Ishikawa (cell line): ENCODE measurements around the gene PLXNA4.

Experiments
- CEBPB ChIP-seq: IDR thresholded peaks from 2 replicates; pipeline ENCODE4 v1.6.1; 2012
- CREB1 ChIP-seq: IDR thresholded peaks from 2 replicates; pipeline ENCODE4 v1.6.1; 2012; ENCODE audit warnings: low read depth
- EGR1 ChIP-seq: IDR thresholded peaks from 2 replicates; pipeline ENCODE4 v1.6.1; 2012
- EP300 ChIP-seq: IDR thresholded peaks from 2 replicates; pipeline ENCODE4 v1.6.1; 2012; ENCODE audit warnings: borderline replicate concordance
- FOXM1 ChIP-seq: IDR thresholded peaks from 2 replicates; pipeline ENCODE4 v1.6.1; 2012; ENCODE audit warnings: low read depth, borderline replicate concordance
- NFIC ChIP-seq: IDR thresholded peaks from 2 replicates; pipeline ENCODE4 v1.6.1; 2012
- RAD21 ChIP-seq: IDR thresholded peaks from 2 replicates; pipeline ENCODE4 v1.6.1; 2012; ENCODE audit warnings: low read depth
- TAF1 ChIP-seq: IDR thresholded peaks from 2 replicates; pipeline ENCODE4 v1.6.1; 2012; ENCODE audit warnings: low read depth, mild to moderate bottlenecking
- TCF12 ChIP-seq: IDR thresholded peaks from 2 replicates; pipeline ENCODE4 v1.6.1; 2012; ENCODE audit warnings: low read depth
- TEAD4 ChIP-seq: IDR thresholded peaks from 2 replicates; pipeline ENCODE4 v1.6.1; 2012
- YY1 ChIP-seq: IDR thresholded peaks from 2 replicates; pipeline ENCODE4 v1.6.1; 2012; ENCODE audit warnings: low read depth
- ZBTB7A ChIP-seq: IDR thresholded peaks from 2 replicates; pipeline ENCODE4 v1.6.1; 2012; ENCODE audit warnings: low read depth
- TF ChIP-seq, protein P1 (sequence below): IDR thresholded peaks from 2 replicates; pipeline ENCODE4 v1.6.1; 2012; ENCODE audit warnings: low read depth, mild to moderate bottlenecking
- TF ChIP-seq, protein P2 (sequence below): IDR thresholded peaks from 2 replicates; pipeline ENCODE4 v1.6.1; 2012
- TF ChIP-seq, protein P3 (sequence below): IDR thresholded peaks from 2 replicates; pipeline ENCODE4 v1.6.1; 2012

PLXNA4 gene

DNA sequence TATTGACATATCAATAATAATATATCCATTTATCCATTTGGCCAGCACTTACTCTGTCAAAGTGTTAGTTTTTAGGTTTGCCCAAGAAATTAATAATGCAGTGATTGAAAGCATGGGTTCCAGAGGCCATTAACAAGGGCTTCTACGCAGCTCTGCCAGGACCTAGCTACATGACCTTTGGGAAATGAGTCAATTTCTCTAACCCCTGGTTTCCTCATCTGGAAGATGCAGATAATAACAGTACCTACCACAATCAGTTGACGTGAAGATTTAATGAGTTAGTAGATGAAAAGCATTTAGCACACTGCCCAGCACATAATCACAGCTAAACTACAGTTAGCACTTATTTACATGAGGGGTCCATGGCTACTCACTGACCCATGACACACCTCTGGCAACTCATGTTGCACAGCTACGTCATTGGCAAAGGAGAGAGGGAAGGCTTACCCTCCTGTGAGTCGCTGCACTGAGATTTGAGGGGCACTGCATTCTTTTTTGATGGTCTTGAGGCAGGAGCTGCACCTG, 263.7 kb downstream of the PLXNA4 start:
- TF ChIP-seq ZBTB7A, result no peak
- TF ChIP-seq, protein P1, sequence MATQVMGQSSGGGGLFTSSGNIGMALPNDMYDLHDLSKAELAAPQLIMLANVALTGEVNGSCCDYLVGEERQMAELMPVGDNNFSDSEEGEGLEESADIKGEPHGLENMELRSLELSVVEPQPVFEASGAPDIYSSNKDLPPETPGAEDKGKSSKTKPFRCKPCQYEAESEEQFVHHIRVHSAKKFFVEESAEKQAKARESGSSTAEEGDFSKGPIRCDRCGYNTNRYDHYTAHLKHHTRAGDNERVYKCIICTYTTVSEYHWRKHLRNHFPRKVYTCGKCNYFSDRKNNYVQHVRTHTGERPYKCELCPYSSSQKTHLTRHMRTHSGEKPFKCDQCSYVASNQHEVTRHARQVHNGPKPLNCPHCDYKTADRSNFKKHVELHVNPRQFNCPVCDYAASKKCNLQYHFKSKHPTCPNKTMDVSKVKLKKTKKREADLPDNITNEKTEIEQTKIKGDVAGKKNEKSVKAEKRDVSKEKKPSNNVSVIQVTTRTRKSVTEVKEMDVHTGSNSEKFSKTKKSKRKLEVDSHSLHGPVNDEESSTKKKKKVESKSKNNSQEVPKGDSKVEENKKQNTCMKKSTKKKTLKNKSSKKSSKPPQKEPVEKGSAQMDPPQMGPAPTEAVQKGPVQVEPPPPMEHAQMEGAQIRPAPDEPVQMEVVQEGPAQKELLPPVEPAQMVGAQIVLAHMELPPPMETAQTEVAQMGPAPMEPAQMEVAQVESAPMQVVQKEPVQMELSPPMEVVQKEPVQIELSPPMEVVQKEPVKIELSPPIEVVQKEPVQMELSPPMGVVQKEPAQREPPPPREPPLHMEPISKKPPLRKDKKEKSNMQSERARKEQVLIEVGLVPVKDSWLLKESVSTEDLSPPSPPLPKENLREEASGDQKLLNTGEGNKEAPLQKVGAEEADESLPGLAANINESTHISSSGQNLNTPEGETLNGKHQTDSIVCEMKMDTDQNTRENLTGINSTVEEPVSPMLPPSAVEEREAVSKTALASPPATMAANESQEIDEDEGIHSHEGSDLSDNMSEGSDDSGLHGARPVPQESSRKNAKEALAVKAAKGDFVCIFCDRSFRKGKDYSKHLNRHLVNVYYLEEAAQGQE, result no peak
- TF ChIP-seq, protein P2, sequence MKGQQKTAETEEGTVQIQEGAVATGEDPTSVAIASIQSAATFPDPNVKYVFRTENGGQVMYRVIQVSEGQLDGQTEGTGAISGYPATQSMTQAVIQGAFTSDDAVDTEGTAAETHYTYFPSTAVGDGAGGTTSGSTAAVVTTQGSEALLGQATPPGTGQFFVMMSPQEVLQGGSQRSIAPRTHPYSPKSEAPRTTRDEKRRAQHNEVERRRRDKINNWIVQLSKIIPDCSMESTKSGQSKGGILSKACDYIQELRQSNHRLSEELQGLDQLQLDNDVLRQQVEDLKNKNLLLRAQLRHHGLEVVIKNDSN, result no peak
- no peak for TF ChIP-seq TAF1
- TF ChIP-seq TEAD4, result no peak
- TF ChIP-seq FOXM1, result no peak
- no peak for TF ChIP-seq EGR1
- TF ChIP-seq EP300, result no peak
- TF ChIP-seq RAD21, result no peak

DNA sequence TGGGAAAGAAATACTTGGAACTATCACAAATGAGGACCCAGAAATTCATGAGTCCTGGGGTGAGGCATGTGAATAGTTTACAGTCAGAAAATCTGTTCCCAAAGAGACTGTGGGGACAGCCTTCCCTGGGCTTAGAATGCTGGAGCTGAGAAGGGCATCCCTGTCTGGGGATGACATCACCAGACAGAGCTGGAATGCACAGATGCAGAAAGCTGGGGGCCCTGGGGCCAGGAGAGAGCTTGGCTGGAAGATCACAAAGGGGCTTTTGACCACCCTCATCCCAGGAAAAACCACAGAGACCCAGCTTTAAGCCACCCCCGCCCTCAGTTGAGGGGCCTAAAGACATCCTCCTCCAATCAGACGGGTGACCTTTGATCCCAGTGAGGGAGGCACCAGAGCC, 264.5 kb downstream of the PLXNA4 start:
- TF ChIP-seq TAF1, result no peak
- no peak for TF ChIP-seq EP300
- TF ChIP-seq FOXM1, result no peak
- TF ChIP-seq CEBPB, result no peak
- TF ChIP-seq, protein P3, sequence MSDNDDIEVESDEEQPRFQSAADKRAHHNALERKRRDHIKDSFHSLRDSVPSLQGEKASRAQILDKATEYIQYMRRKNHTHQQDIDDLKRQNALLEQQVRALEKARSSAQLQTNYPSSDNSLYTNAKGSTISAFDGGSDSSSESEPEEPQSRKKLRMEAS, result no peak
- no peak for TF ChIP-seq YY1
- TF ChIP-seq CREB1, result no peak
- TF ChIP-seq ZBTB7A, result no peak
- no peak for TF ChIP-seq NFIC
- TF ChIP-seq, protein P2, result no peak
- TF ChIP-seq, protein P1, result no peak
- no peak for TF ChIP-seq TCF12
- no peak for TF ChIP-seq EGR1
- TF ChIP-seq RAD21, result no peak
- no peak for TF ChIP-seq TEAD4

DNA sequence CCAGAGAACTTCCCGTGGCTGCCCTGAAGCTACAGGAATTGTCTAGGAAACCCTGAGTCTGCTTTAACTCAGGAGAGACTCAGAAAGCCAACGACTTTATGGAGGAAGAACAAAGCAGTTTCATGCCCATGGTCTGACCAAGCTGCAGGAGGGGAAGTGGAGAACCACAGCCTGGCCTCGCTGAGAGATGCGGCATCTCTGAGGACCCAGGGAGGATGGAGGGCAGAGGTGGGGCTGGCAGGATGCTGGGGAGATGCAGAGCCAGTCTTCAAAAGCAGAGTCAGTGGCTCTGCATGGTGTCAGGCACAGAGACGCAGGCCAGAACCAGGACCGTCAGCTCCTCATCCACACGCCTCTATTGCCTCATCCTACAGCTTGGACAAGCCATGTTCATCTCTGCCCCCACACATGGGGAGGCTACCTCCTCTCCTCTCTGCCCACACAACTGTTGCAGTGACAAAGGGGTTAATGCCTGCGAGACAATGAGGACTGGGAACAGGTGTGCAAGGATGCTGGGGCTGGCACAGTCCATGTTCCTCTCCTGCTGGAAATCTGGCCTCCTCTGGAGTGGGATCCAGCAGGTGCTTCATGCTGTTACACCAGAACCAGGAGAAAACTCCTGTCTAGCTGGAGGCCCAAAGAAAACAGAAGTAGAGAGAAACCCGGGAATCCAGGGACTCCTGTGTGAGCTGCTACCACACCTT, 267.0 kb downstream of the PLXNA4 start:
- TF ChIP-seq FOXM1, result no peak
- TF ChIP-seq, protein P3, result no peak
- no peak for TF ChIP-seq EGR1
- no peak for TF ChIP-seq TCF12
- TF ChIP-seq EP300, result no peak
- no peak for TF ChIP-seq CEBPB
- TF ChIP-seq TEAD4, result no peak
- TF ChIP-seq YY1, result no peak
- TF ChIP-seq, protein P2, result no peak
- TF ChIP-seq RAD21, result no peak
- TF ChIP-seq, protein P1, result no peak
- TF ChIP-seq CREB1, result no peak
- no peak for TF ChIP-seq TAF1
- TF ChIP-seq NFIC, result no peak
- no peak for TF ChIP-seq ZBTB7A
